HCT116 (cell line): ENCODE results near the gene PLCB1. TPM values are rescaled to one million over a fixed set of nuclear protein-coding genes. Genes with fewer than 3 reads are reported as not detected.

Experiments used
- ATAC-seq: fragments of 200-7000 bp; cut with Tn5 transposase; 2 replicates; pipeline ENCODE4 v1.9.1; 2020; ENCODE audit warnings: mild to moderate bottlenecking, moderate library complexity
- BruUV-seq: library from RNA; stranded (reverse); fragments of 400-500 nt; replicated peaks from 2 replicates; lab custom pipeline; 2021; lab: Mats Ljungman, UMichigan
- CTCF ChIA-PET: fragments of 300-600 bp; sonication (Branson Sonifier 250); formaldehyde crosslinking; loops from one replicate; lab custom pipeline; 2021; ENCODE audit warnings: antibody characterized with exemption; lab: Charles Lee
- POLR2A ChIA-PET: fragments of 300-600, 350-600 bp; sonication (Branson Sonifier 250); formaldehyde crosslinking; loops from one replicate; lab custom pipeline; 2021; ENCODE audit warnings: antibody characterized with exemption; lab: Charles Lee
- RAD21 ChIA-PET, 2 experiments: fragments of 300-600 bp; sonication (Branson Sonifier 250); formaldehyde crosslinking; loops; one replicate each; lab custom pipeline; 2023; ENCODE audit warnings: low total read pairs in 2 of 2; ENCODE audit not compliant: uncharacterized antibody in 2 of 2, unreplicated experiment in 2 of 2, low non-redundant PET in 1 of 2; lab: Charles Lee
- DNase-seq: peaks from one replicate; pipeline ENCODE4 v3.0.0-alpha.2; 2010; ENCODE audit warnings: low read depth, low spot score
- H2AFZ ChIP-seq: fragments of 200-600 bp; shearing (Covaris generic), sonication (generic); 2 replicates; pipeline ENCODE4 v1.6.1; 2017; ENCODE audit warnings: low read depth, mixed run types, mixed read lengths, antibody characterized with exemption, low read length; ENCODE audit not compliant: poor library complexity, severe bottlenecking
- H3K27ac ChIP-seq: 2 replicates; pipeline ENCODE4 v1.5.1; 2012; ENCODE audit warnings: low read depth, low read length
- H3K27me3 ChIP-seq: fragments of 200-600 bp; sonication (generic); 2 replicates; pipeline ENCODE4 v1.6.1; 2016; ENCODE audit warnings: mixed run types, low read length, mixed read lengths; ENCODE audit not compliant: insufficient read depth
- H3K36me3 ChIP-seq, 2 experiments: fragments of 200-500 bp in 1 of 2; fragments of 200-600 bp in 1 of 2; sonication (Bioruptor generic) in 1 of 2; sonication (generic) in 1 of 2; 2 replicates each; pipeline versions ENCODE4 v1.5.1 to v1.6.1; 2014 to 2016; ENCODE audit warnings: low read length in 2 of 2, inconsistent platforms in 1 of 2, mixed read lengths in 1 of 2, mixed run types in 1 of 2; ENCODE audit not compliant: insufficient read depth in 2 of 2, control insufficient read depth in 1 of 2
- H3K4me1 ChIP-seq, 2 experiments: fragments of 200-600 bp in 1 of 2; sonication (generic) in 1 of 2; 2 replicates each; pipeline versions ENCODE4 v1.5.1 to v1.6.1; 2012 to 2017; ENCODE audit warnings: low read length in 2 of 2, inconsistent platforms in 1 of 2, mild to moderate bottlenecking in 1 of 2, mixed read lengths in 1 of 2, mixed run types in 1 of 2, moderate library complexity in 1 of 2; ENCODE audit not compliant: insufficient read depth in 2 of 2, control insufficient read depth in 1 of 2
- H3K4me2 ChIP-seq: fragments of 200-600 bp; sonication (generic); 2 replicates; pipeline ENCODE4 v1.6.1; 2017; ENCODE audit warnings: mixed run types, low read length, mixed read lengths
- H3K4me3 ChIP-seq, 2 experiments: fragments of 200-600 bp in 1 of 2; sonication (generic) in 1 of 2; replicated peaks in 1 of 2; 2 replicates each; pipeline ENCODE4 v1.5.1; 2011 to 2016; ENCODE audit warnings: low read length in 2 of 2, control low read depth in 1 of 2, low read depth in 1 of 2, mild to moderate bottlenecking in 1 of 2, mixed read lengths in 1 of 2, mixed run types in 1 of 2
- H3K79me2 ChIP-seq: fragments of 200-600 bp; sonication (generic); 2 replicates; pipeline ENCODE4 v1.6.1; 2017; ENCODE audit warnings: mild to moderate bottlenecking, mixed run types, low read length, moderate library complexity, mixed read lengths; ENCODE audit not compliant: insufficient read depth
- H3K9ac ChIP-seq: fragments of 200-600 bp; sonication (generic); 2 replicates; pipeline ENCODE4 v1.6.1; 2016; ENCODE audit warnings: low read length, mixed read lengths
- H3K9me2 ChIP-seq: fragments of 200-600 bp; sonication (generic), shearing (Covaris generic); 2 replicates; pipeline ENCODE4 v1.6.1; 2017; ENCODE audit warnings: mixed run types, mild to moderate bottlenecking, moderate library complexity; ENCODE audit not compliant: insufficient read depth
- H3K9me3 ChIP-seq, 2 experiments: fragments of 200-500 bp in 1 of 2; fragments of 200-600 bp in 1 of 2; sonication (Bioruptor generic) in 1 of 2; sonication (generic) in 1 of 2; 2 replicates each; pipeline ENCODE4 v1.6.1; 2014 to 2017; ENCODE audit warnings: low read length in 2 of 2, mixed read lengths in 2 of 2, inconsistent platforms in 1 of 2, low read depth in 1 of 2, mild to moderate bottlenecking in 1 of 2, mixed run types in 1 of 2, moderate library complexity in 1 of 2; ENCODE audit not compliant: control insufficient read depth in 1 of 2, insufficient read depth in 1 of 2
- H4K20me1 ChIP-seq: fragments of 200-600 bp; sonication (generic), shearing (Covaris generic); 2 replicates; pipeline ENCODE4 v1.6.1; 2017; ENCODE audit warnings: mixed run types, mild to moderate bottlenecking, moderate library complexity; ENCODE audit not compliant: insufficient read depth
- CEBPB ChIP-seq: IDR thresholded peaks from 2 replicates; pipeline ENCODE4 v1.6.1; 2012; ENCODE audit warnings: low read depth
- MAX ChIP-seq: IDR thresholded peaks from 2 replicates; pipeline ENCODE4 v1.6.1; 2012
- POLR2AphosphoS5 ChIP-seq: IDR thresholded peaks from 2 replicates; pipeline ENCODE4 v1.6.1; 2011; ENCODE audit warnings: mild to moderate bottlenecking, low read depth, low read length, moderate library complexity
- RAD21 ChIP-seq: IDR thresholded peaks from 2 replicates; pipeline ENCODE4 v1.6.1; 2012; ENCODE audit warnings: low read depth, mild to moderate bottlenecking
- SIN3A ChIP-seq: IDR thresholded peaks from 2 replicates; pipeline ENCODE4 v1.6.1; 2012; ENCODE audit warnings: low read depth
- TCF7L2 ChIP-seq: IDR thresholded peaks from 2 replicates; pipeline ENCODE4 v1.7.0; 2011; ENCODE audit warnings: borderline replicate concordance, inconsistent platforms; ENCODE audit not compliant: insufficient read depth, insufficient read length; ENCODE audit errors: extremely low read depth
- ZBTB33 ChIP-seq: IDR thresholded peaks from 2 replicates; pipeline ENCODE4 v1.6.1; 2011; ENCODE audit warnings: mild to moderate bottlenecking, low read length, moderate library complexity; ENCODE audit not compliant: insufficient replicate concordance; ENCODE audit errors: extremely low read depth
- ZFX ChIP-seq: fragments of 450-650 bp; IDR thresholded peaks from 2 replicates; pipeline ENCODE4 v1.6.1; 2017
- intact Hi-C: fragments of 100-400 bp; cut with micrococcal nuclease; formaldehyde crosslinking; loops from 2 replicates; pipeline ENCODE4 v1.10.0; 2022
- total RNA-seq: library from RNA; stranded (reverse); gene quantifications from one replicate; pipeline ENCODE4 v1.2.1, GENCODE V29; 2021; ENCODE audit not compliant: unreplicated experiment

Gene PLCB1
- total RNA-seq, 1 experiment from 2014 or later, result 15.8 TPM

- Histone ChIP-seq H3K4me1 (no peaks in the 10 kb centered on the region), H3K9me2 (0 out of 2 replicates have a peak, but pooled peaks cover 4% of the 10 kb centered on the region), H3K4me3 (no peak overlapping the region), H2AFZ (no peak overlapping the region), H3K27me3 (no peaks in the 10 kb centered on the region), H3K79me2 (no peaks in the 10 kb centered on the region), H3K9ac (no peak overlapping the region), H3K36me3 (no peaks in the 10 kb centered on the region), H4K20me1 (no peaks in the 10 kb centered on the region), H3K4me2 (no peak overlapping the region), H3K9me3 (no peaks in the 10 kb centered on the region), H3K27ac (no peak overlapping the region)
- POLR2A ChIA-PET, result no interaction called here
- RAD21 ChIA-PET, result no interaction called here
- no peak for DNase-seq
- no TSS peak for BruUV-seq
- CTCF ChIA-PET, result no interaction called here
- TF ChIP-seq ZFX (no peak), POLR2AphosphoS5 (no peak), CEBPB (no peak), SIN3A (no peak), TCF7L2 (no peak), ZBTB33 (no peak), MAX (no peak), RAD21 (no peak)
- no peak for ATAC-seq
- intact Hi-C loops, result no loop called here
Measured at GRCh38 chr20:8670893-8671215, 538.8 kb downstream of the PLCB1 start.
